ENCODE results near the gene ANXA1.
"Not testable (repeated sequence)": the region's sequence is repeated elsewhere in the genome, so short reads cannot be mapped to it uniquely, and the experiment has no call there.

ANXA1 gene

GRCh38 chr9:73170185-73170957 is 18.7 kb downstream of the ANXA1 start:
- peak; percentile 26 for DNase-seq

GRCh38 chr9:73172901-73173215 is 21.2 kb downstream of the ANXA1 start:
- peak; percentile 58 for DNase-seq

DNA sequence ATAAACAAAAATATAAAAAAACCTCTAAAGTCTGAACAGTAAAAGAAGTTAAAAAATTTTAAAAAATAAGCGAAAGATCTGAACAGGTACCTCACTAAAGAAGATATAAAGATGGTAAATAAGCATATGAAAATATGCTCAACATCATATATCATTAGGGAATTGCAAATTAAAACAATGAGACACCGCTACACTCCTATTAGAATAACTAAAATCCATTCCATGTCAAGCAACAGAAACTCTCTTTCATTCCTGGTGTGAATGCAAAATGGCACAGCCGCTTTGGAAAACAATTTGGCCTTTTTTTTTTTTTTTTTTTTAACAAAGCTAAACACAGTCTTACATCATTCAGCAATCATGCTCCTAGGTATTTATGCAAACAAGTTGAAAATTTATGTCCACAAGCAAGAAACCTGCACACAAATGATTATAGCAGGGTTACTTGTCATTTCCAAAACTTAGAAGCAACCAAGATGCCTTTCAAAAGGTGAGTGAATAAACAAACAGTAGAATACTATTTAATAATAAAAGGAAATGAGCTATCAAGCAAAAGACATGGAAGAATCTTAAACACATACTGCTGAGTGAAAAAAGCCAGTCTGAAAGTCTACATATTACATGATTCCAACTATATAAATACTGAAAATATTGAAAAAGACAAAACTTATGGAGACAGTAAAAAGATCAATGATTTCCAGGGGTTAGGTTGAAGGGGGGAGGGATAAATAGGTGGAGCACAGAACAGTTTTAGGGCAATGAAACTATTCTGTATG is 22.1 kb downstream of the ANXA1 start:
- peak; percentile 47 for DNase-seq

- DNase-seq: peak; percentile 40
Observed at GRCh38 chr9:73174330-73174980, 22.8 kb downstream of the ANXA1 start.

- no peak for DNase-seq
Observed at GRCh38 chr9:73176450-73176875, 24.8 kb downstream of the ANXA1 start.

DNA sequence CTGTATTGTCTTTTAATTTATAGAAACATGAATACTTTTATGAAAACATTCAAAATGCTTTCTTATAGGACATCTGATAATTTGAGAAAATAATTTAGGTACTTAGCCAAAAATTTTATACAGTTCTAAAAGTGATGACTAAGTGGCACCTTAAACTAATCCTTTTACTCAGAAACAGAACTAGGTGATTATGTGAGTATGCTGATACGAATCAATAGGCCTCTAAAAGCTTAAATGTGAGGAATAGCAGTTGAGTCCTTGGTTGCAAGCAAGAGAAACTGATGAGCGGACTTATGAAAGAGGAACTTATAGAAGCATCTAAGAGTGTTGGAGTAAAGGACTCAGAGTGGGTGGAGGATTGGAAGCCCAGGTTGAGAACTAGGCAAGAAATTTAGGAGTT is 26.4 kb downstream of the ANXA1 start:
- no peak for DNase-seq

DNA sequence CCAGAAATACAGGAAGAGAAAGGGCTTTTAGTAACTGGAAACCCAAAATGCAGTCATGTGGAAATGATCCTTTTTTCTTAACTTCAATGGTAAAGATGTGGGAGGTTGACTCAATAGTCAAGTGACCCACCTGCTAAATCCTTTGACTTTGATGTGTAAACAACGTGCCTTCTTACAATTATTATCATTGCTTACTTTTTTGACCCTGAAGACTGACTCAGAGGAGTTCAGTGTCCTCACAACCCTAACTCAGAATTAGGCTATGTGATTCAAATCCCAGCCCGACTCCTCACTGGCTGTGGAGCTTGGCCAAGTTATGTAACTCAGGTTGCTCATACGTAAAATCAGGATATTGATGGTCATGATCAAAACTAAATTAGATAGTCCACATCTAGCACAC is 27.9 kb downstream of the ANXA1 start:
- DNase-seq: no peak

- DNase-seq: no peak
Observed at GRCh38 chr9:73180403-73180802, 28.7 kb downstream of the ANXA1 start.

DNA sequence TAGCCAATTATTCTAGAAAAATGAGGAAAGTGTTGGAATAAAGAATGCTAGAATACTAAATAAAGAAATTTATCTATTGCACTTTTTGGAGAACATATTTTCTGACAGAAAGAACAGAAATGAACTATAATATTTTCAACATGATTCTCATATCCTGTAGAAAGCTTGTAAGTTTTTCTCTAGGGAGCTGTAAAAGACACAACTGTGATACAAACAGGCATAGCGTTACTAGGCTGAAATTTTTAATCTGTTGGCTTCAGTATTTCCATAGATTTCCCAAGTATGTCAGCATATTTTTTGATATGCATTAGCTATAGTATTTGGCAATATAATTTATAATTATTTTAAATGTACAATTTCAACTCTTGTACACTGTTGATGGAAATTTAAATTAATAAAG is 31.3 kb downstream of the ANXA1 start:
- no peak for DNase-seq

DNA sequence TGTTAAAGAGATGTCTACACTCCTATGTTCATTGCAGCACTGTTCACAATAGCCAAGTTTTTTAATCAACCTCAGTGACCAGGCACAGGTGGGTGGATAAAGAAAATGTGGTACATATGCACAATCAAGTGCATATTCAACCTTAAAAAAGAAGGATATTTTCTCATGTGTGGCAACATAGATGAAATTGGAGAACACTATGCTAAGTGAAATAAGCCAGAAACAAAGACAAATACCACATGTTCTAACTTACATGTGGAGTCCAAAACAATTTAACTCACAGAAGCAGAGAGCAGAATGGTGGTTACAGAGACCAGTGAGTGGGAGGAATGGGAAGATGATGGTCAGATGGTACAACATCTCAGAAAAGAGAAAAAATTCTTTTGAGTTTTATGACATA is 31.8 kb downstream of the ANXA1 start:
- DNase-seq: no peak

- DNase-seq: peak; percentile 66
Observed at GRCh38 chr9:73183917-73184861, 32.5 kb downstream of the ANXA1 start.

DNA sequence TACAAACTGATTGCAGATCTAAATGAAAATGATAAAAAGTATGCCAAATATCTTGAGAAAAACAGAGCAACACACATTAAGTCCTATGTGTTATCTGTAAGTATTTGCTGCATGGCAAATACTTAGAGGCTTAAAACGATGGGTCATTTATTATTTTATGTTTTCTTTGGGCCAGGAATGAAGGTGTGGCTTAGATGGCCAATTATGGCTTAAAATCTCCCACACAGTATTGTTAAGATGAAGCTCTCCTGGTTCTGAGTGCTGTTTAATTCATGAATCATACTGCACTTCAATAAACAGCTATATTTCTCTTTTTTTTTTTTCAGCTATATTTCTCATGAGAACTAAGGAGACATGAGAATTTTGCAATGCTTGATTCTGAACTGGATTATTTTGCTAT is 39.4 kb downstream of the ANXA1 start:
- not testable (repeated sequence) for DNase-seq

- DNase-seq: no peak
Observed at GRCh38 chr9:73194284-73194683, 42.6 kb downstream of the ANXA1 start.

DNA sequence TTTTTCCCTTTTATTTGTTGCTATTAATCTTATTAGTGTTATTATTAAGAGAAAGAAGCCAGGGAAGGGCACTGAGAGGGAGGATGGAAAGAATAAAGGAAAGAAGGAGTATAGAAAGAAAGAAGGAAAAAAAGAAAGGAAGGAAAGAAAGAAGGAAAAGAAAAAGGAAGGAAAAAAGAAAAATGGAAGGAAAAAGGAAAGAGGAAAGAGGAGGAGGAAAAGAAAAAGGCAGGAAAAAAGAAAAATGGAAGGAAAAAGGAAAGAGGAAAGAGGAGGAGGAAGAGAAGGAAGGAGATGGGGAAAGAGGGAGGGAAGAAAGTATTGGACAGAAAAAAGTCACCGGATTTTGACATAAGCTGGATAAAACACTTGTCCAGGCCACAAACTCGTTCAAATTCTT is 47.8 kb downstream of the ANXA1 start:
- no peak for DNase-seq

GRCh38 chr9:73199886-73200285 is 48.2 kb downstream of the ANXA1 start:
- DNase-seq: no peak

DNA sequence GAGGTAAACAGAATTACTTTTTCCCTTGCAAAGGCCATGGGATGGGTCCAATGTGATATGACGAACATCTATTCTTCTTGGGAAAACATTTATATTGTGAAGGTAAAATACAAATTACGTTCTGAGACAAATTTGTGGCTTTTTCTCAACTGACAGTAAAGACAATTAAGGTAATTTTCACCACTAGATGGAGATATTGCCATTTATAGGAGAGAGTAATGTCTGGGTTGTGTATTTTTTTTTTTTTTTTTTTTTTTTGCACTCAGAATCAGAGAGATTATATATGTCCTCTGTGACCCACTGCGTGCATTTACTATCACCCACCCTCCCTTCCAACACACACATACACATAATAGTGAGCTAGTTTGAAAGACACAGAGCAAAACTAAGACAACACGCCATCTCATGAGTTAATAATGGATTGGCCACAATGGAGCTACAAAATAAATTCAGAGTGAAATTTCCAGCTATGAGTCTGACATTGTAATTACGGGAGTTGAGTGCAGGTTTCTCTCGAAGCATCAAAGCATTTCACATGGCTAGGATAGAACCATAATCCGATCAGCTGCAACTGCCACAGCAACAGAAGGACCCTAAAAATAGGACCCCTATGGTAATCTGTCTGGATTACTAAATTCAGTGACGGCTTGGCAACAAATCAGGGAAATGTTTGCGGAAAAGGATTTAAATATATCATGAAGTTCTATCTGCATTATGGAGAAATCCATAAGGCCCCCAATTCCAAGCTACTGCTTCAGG is 49.2 kb downstream of the ANXA1 start:
- DNase-seq: peak; percentile 18

DNA sequence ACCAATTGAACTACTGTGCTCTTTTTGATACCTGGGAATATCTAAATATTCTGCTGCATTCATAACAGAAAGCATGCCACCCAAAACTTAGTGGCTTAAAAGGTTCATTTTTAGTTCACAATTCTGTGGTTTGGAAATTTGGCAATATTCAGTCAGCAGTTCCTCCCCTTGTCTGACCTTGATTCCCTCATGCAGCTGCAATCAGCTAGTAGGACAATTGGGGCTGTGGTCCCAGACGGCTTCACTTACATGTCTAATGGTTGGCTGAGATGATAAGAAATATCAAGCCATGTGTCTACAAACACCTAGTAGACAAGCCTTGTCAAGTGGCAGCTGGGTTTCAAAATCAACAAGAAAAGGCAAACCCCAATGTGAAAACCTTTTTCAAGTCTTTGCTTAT is 51.3 kb downstream of the ANXA1 start:
- DNase-seq: no peak

GRCh38 chr9:73204936-73205335 is 53.3 kb downstream of the ANXA1 start:
- DNase-seq: no peak

DNA sequence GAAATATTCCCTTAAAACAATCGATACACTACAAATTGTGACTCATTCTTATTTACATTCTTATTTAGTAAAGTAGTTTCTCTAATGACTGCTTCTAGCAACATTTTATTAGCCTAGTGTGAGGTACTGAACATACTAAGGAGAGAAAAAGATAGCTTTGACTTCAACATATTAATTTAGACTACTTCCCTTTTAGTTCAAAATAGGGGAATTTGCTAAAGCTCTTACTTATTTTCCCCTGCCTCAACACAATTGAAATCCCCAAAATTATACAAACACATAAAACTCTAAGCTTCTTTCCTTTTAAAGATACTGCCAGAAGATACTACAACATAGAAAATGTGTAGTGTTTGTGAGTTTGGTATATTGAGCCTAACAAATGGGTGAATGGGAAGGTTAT is 55.2 kb downstream of the ANXA1 start:
- no peak for DNase-seq

GRCh38 chr9:73210886-73211666 is 59.4 kb downstream of the ANXA1 start:
- DNase-seq: no peak

DNA sequence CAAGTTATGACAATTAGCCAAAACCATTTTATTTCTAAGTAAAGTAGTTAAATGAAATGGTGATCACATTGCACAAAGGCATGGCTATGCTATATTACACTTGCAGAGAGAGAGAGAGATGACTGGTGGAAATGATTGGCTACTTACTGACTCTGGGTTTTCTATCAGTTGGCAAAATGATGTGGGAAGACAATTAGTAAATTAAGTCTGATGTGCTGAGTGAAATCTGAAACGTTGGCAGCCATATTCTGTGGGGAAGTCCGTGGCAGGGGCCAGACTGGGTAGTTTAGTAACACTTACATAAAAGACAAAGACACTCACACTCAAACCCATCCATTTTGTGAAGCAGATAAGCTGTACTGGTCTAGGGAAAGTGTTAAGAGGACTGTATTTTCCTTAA is 61.6 kb downstream of the ANXA1 start:
- DNase-seq: no peak

Measured in CD4-positive, alpha-beta T cell treated with Interleukin-21 for 1 hour (primary cell).